ENCODE data around the gene LMO4.

LMO4 gene

GRCh38 chr1:87356591-87356990 is 27.9 kb downstream of the LMO4 start:
- Histone ChIP-seq H3K9me3 (ENCODE audit: low read length) (no peaks in the 10 kb centered on the region), H3K4me1 (ENCODE audit: insufficient read depth, low read length) (no peaks in the 10 kb centered on the region), H3K4me3 (ENCODE audit: low read length) (no peak overlapping the region)

GRCh38 chr1:87358219-87358618 is 29.5 kb downstream of the LMO4 start:
- no peaks in the 10 kb centered on the region for H3K36me3 ChIP-seq (ENCODE audit: insufficient read depth, low read length)
- no peaks in the 10 kb centered on the region for H3K9me3 ChIP-seq (ENCODE audit: low read length)
- no peaks in the 10 kb centered on the region for H3K27me3 ChIP-seq (ENCODE audit: insufficient read depth, low read length)
- no peaks in the 10 kb centered on the region for H3K4me1 ChIP-seq (ENCODE audit: insufficient read depth, low read length)
- no peak overlapping the region for H2AFZ ChIP-seq (ENCODE audit: low read depth, low read length)
- no peak overlapping the region for H3K4me3 ChIP-seq (ENCODE audit: low read length)

More at GRCh38 chr1:87356591-87356990, 27.9 kb downstream of the LMO4 start:
- Histone ChIP-seq H2AFZ (ENCODE audit: low read depth, low read length) (no peak overlapping the region), H3K27me3 (ENCODE audit: insufficient read depth, low read length) (no peaks in the 10 kb centered on the region), H3K36me3 (ENCODE audit: insufficient read depth, low read length) (no peaks in the 10 kb centered on the region)

- no peaks in the 10 kb centered on the region for H3K9me3 ChIP-seq (ENCODE audit: low read length)
- H3K4me3 ChIP-seq (ENCODE audit: low read length), result no peak overlapping the region
- no peak overlapping the region for H2AFZ ChIP-seq (ENCODE audit: low read depth, low read length)
- no peaks in the 10 kb centered on the region for H3K4me1 ChIP-seq (ENCODE audit: insufficient read depth, low read length)
- H3K27me3 ChIP-seq (ENCODE audit: insufficient read depth, low read length), result no peaks in the 10 kb centered on the region
- no peaks in the 10 kb centered on the region for H3K36me3 ChIP-seq (ENCODE audit: insufficient read depth, low read length)
These were observed 30.9 kb downstream of the LMO4 start for GRCh38 chr1:87359586-87359985.

- H3K9me3 ChIP-seq (ENCODE audit: low read length), result no peaks in the 10 kb centered on the region
- H3K27me3 ChIP-seq (ENCODE audit: insufficient read depth, low read length), result no peaks in the 10 kb centered on the region
- H3K36me3 ChIP-seq (ENCODE audit: insufficient read depth, low read length), result no peaks in the 10 kb centered on the region
- no peaks in the 10 kb centered on the region for H3K4me1 ChIP-seq (ENCODE audit: insufficient read depth, low read length)
- H3K4me3 ChIP-seq (ENCODE audit: low read length), result no peak overlapping the region
- H2AFZ ChIP-seq (ENCODE audit: low read depth, low read length), result no peak overlapping the region
These were observed 33.6 kb downstream of the LMO4 start for GRCh38 chr1:87362063-87362833.

- Histone ChIP-seq H3K4me3 (ENCODE audit: low read length) (no peak overlapping the region), H3K9me3 (ENCODE audit: low read length) (no peaks in the 10 kb centered on the region), H3K36me3 (ENCODE audit: insufficient read depth, low read length) (no peaks in the 10 kb centered on the region), H2AFZ (ENCODE audit: low read depth, low read length) (no peak overlapping the region), H3K27me3 (ENCODE audit: insufficient read depth, low read length) (no peaks in the 10 kb centered on the region), H3K4me1 (ENCODE audit: insufficient read depth, low read length) (no peaks in the 10 kb centered on the region)
These were observed 34.2 kb downstream of the LMO4 start for GRCh38 chr1:87362834-87363426.

DNA sequence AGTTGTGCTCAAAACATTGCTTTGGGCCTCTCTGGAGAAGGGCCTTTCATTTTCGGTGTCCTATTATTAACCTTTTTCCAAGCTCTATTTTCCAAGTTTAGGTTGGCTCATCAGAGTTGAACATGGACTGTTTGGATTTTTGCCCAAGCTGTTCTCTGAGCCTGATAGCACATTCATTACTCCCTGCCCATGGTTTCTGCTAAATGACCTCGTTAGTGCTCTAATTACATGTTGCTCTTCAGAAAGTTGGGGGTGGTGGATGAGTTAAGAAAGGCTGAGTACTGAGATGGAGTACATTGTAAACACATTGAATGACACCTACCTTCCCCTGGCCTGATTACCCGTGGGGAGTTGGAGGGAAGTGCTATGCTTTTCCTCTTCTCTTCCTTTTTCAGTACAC is 38.9 kb downstream of the LMO4 start:
- no peak overlapping the region for H3K4me3 ChIP-seq (ENCODE audit: low read length)
- no peaks in the 10 kb centered on the region for H3K36me3 ChIP-seq (ENCODE audit: insufficient read depth, low read length)
- no peaks in the 10 kb centered on the region for H3K27me3 ChIP-seq (ENCODE audit: insufficient read depth, low read length)
- H2AFZ ChIP-seq (ENCODE audit: low read depth, low read length), result no peak overlapping the region
- H3K9me3 ChIP-seq (ENCODE audit: low read length), result no peaks in the 10 kb centered on the region
- no peaks in the 10 kb centered on the region for H3K4me1 ChIP-seq (ENCODE audit: insufficient read depth, low read length)

DNA sequence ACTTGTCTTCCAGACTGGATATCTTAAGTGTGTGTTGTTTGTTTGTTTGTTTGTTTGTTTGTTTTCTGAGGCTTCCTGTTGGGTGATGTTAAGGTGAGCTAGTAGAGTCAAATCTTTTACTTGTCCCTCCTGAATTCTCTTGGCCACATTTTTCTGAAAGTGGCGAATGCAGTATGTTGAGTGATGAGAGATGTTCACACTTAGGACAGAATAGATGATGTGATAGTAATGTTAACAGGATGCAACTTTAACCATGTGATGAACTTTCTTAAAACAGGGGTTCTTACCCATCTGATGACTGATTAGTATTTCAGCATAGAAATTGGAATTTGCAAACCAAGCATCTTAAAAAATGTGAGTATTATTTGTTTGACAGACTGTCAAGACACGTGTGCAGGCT is 40.2 kb downstream of the LMO4 start:
- Histone ChIP-seq H3K4me3 (ENCODE audit: low read length) (no peak overlapping the region), H3K27me3 (ENCODE audit: insufficient read depth, low read length) (no peaks in the 10 kb centered on the region), H3K4me1 (ENCODE audit: insufficient read depth, low read length) (no peaks in the 10 kb centered on the region), H3K9me3 (ENCODE audit: low read length) (no peaks in the 10 kb centered on the region), H3K36me3 (ENCODE audit: insufficient read depth, low read length) (no peaks in the 10 kb centered on the region), H2AFZ (ENCODE audit: low read depth, low read length) (no peak overlapping the region)

DNA sequence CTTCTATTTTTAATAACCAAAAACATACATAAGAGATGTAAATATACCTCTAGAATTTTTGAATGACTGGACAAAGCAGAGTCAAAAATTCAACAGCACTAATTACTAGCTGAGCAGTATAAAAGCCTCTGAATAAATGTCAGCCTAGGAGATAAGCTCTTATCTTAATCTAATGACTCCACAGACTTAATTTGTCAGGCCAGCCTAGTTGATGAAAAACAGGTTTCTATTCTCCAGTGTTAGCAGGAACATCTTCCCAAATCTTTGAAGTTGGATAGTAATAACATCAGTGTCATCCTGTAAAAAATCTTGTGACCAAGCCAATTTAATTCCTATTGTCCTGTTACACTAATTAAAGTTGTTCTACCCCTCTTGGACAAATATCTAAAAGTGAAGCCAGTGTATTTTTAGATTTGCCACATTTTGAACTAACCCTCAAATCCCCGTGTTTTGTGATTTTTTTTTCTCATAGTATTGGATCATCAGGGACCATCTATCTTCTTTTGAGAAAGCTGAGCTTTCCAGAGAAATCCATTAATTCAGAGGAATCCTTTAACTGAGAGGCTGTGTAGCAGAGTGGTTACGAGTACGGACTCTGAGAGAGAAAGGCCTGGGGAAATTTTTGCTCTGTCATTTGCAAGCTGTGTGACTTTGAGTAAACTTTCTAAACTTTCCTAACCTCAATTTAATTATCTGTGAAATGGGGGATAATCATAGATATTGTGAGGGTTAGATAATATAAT is 41.2 kb downstream of the LMO4 start:
- Histone ChIP-seq H3K36me3 (ENCODE audit: insufficient read depth, low read length) (no peaks in the 10 kb centered on the region), H3K27me3 (ENCODE audit: insufficient read depth, low read length) (no peaks in the 10 kb centered on the region), H3K4me1 (ENCODE audit: insufficient read depth, low read length) (no peaks in the 10 kb centered on the region), H3K9me3 (ENCODE audit: low read length) (no peaks in the 10 kb centered on the region), H3K4me3 (ENCODE audit: low read length) (no peak overlapping the region), H2AFZ (ENCODE audit: low read depth, low read length) (no peak overlapping the region)

DNA sequence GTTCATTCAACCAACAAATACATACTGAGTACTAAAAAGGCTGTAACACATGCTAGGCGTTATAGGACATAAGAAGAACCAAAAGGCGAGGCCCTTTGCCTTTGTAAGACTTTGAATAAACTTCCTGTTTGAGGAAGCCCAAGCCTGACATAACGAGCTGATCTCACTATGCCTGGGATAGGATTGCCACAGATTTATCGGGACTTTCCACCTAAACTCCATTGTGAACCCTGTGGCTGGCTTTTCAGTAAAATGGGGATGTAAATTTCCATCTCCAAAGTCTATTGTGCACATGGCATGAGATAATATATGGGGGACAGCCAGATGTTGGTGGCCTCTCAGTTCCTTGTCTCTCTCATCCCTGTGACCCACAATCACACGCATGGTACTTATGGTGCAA is 41.9 kb downstream of the LMO4 start:
- Histone ChIP-seq H3K9me3 (ENCODE audit: low read length) (no peaks in the 10 kb centered on the region), H3K27me3 (ENCODE audit: insufficient read depth, low read length) (no peaks in the 10 kb centered on the region), H2AFZ (ENCODE audit: low read depth, low read length) (no peak overlapping the region), H3K4me3 (ENCODE audit: low read length) (no peak overlapping the region), H3K36me3 (ENCODE audit: insufficient read depth, low read length) (no peaks in the 10 kb centered on the region), H3K4me1 (ENCODE audit: insufficient read depth, low read length) (no peaks in the 10 kb centered on the region)

DNA sequence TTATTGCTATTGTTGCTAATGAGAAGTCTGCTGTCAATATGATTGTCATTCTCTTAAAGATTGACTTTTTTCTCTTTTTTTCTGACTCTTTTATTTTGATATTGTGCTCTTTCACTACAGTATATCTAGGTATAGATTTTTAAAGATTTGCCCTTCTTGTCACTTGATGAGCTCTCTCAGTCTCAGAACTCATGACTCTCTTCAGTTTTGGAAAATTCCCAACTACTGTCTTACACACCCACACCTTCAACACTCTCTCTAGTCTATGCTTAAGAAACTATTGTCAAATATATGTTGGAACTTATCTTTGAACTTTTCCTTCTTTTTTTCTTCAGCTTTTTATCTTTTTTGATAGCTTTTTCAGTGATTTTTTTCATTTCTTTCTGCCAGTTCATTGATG is 50.6 kb downstream of the LMO4 start:
- Histone ChIP-seq H3K27me3 (ENCODE audit: insufficient read depth, low read length) (no peaks in the 10 kb centered on the region), H3K4me1 (ENCODE audit: insufficient read depth, low read length) (no peaks in the 10 kb centered on the region), H3K36me3 (ENCODE audit: insufficient read depth, low read length) (no peaks in the 10 kb centered on the region), H3K9me3 (ENCODE audit: low read length) (no peaks in the 10 kb centered on the region), H3K4me3 (ENCODE audit: low read length) (no peak overlapping the region), H2AFZ (ENCODE audit: low read depth, low read length) (no peak overlapping the region)

DNA sequence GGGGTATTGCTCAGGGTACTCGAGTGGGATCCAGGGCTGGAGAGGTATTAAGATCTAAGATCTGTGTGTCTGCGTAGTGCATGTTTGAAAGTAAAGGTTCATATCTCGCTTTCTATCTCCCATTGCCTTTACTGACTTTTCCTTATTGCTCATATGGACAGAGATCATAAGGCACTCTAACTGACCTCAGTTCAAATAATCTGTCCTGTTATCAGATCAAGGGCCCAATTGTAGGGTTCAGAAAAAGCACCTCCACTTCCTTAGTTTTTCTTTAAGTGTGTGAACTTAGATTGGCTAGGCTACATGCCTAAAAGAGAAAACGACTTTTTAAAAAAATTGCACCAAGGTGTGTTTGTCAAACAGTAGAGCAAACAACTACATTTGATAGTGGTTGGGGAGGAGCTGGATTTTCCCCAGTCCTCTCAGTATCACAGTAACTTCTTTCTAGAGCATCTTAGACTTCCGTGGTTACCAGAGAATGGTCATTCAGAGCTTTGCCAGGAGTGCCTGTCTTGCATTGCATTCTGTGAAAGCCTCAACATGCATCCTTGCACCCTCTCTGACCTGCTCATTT is 57.6 kb downstream of the LMO4 start:
- no peaks in the 10 kb centered on the region for H3K4me1 ChIP-seq (ENCODE audit: insufficient read depth, low read length)
- no peaks in the 10 kb centered on the region for H3K36me3 ChIP-seq (ENCODE audit: insufficient read depth, low read length)
- no peaks in the 10 kb centered on the region for H3K27me3 ChIP-seq (ENCODE audit: insufficient read depth, low read length)
- H3K9me3 ChIP-seq (ENCODE audit: low read length), result no peaks in the 10 kb centered on the region
- no peak overlapping the region for H2AFZ ChIP-seq (ENCODE audit: low read depth, low read length)
- H3K4me3 ChIP-seq (ENCODE audit: low read length), result no peak overlapping the region

- no peaks in the 10 kb centered on the region for H3K9me3 ChIP-seq (ENCODE audit: low read length)
- H3K27me3 ChIP-seq (ENCODE audit: insufficient read depth, low read length), result no peaks in the 10 kb centered on the region
- H3K4me3 ChIP-seq (ENCODE audit: low read length), result no peak overlapping the region
- H3K36me3 ChIP-seq (ENCODE audit: insufficient read depth, low read length), result no peaks in the 10 kb centered on the region
- no peaks in the 10 kb centered on the region for H3K4me1 ChIP-seq (ENCODE audit: insufficient read depth, low read length)
- H2AFZ ChIP-seq (ENCODE audit: low read depth, low read length), result no peak overlapping the region
These were observed 59.7 kb downstream of the LMO4 start for GRCh38 chr1:87388411-87388810.

DNA sequence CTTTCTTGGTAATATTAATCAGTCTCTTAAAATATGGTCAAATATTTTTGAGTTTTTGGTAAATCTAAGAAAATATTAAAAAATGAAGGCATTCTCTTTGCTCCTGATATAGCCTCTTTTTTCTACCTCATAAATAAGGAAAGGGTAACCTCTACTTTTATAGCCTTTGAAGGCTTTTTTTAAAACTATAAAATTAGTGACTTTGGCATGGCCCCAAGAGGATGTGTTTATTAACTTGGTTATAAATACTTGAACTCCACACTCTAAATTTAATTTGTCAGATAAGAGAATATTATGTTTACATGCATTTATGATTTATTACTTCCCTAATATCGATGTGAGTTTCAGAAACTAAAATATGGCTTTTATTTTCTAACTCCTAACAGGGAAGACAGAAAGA is 60.3 kb downstream of the LMO4 start:
- no peaks in the 10 kb centered on the region for H3K9me3 ChIP-seq (ENCODE audit: low read length)
- H3K36me3 ChIP-seq (ENCODE audit: insufficient read depth, low read length), result no peaks in the 10 kb centered on the region
- no peak overlapping the region for H3K4me3 ChIP-seq (ENCODE audit: low read length)
- no peaks in the 10 kb centered on the region for H3K27me3 ChIP-seq (ENCODE audit: insufficient read depth, low read length)
- H2AFZ ChIP-seq (ENCODE audit: low read depth, low read length), result no peak overlapping the region
- H3K4me1 ChIP-seq (ENCODE audit: insufficient read depth, low read length), result no peaks in the 10 kb centered on the region
